ENCODE data around the gene EWSR1.
"Not testable (repeated sequence)": the region's sequence is repeated elsewhere in the genome, so short reads cannot be mapped to it uniquely, and the experiment has no call there.

EWSR1 gene

GRCh38 chr22:29267858-29268510 is at the start of gene EWSR1, which contains the start of gene RHBDD3:
Gene EWSR1, plus strand, starts transcription at chr22:29268268. Its CDS starts 69 bp downstream, at chr22:29268337.
Gene RHBDD3, minus strand, starts transcription at chr22:29267981. Its CDS starts 2,355 bp downstream, at chr22:29265626.
- DNase-seq, result peak; percentile 90

GRCh38 chr22:29218758-29219408 is 49.2 kb upstream of the EWSR1 start:
- DNase-seq, result no peak

- DNase-seq, result not testable (repeated sequence)
Measured at GRCh38 chr22:29219409-29219782, 48.7 kb upstream of the EWSR1 start.

GRCh38 chr22:29219881-29220670 is 48.0 kb upstream of the EWSR1 start:
- no peak for DNase-seq

GRCh38 chr22:29224121-29224858 is 43.8 kb upstream of the EWSR1 start:
- DNase-seq, result no peak

- DNase-seq, result no peak
Measured at GRCh38 chr22:29224859-29225410, 43.1 kb upstream of the EWSR1 start.

GRCh38 chr22:29225422-29226090 is 42.5 kb upstream of the EWSR1 start:
- DNase-seq, result peak; percentile 23

GRCh38 chr22:29226351-29226981 is 41.6 kb upstream of the EWSR1 start:
- no peak for DNase-seq

GRCh38 chr22:29230972-29231875 is 36.8 kb upstream of the EWSR1 start:
- no peak for DNase-seq

- DNase-seq, result no peak
Measured at GRCh38 chr22:29231971-29232959, 35.8 kb upstream of the EWSR1 start.

- no peak for DNase-seq
Measured at GRCh38 chr22:29233277-29233877, 34.7 kb upstream of the EWSR1 start.

- not testable (repeated sequence) for DNase-seq
Measured at GRCh38 chr22:29240481-29240880, 27.6 kb upstream of the EWSR1 start.

- DNase-seq, result no peak
Measured at GRCh38 chr22:29243874-29244446, 24.1 kb upstream of the EWSR1 start.

- DNase-seq, result no peak
Measured at GRCh38 chr22:29244785-29245625, 23.1 kb upstream of the EWSR1 start.

- DNase-seq, result peak; percentile 53
Measured at GRCh38 chr22:29245626-29246385, 22.3 kb upstream of the EWSR1 start.

GRCh38 chr22:29247891-29248290 is 20.2 kb upstream of the EWSR1 start:
- DNase-seq, result not testable (repeated sequence)

GRCh38 chr22:29251265-29251664 is 16.8 kb upstream of the EWSR1 start:
- no peak for DNase-seq

Data from DMS153 (cell line).